ENCODE results near the gene TRAPPC3. TPM values are rescaled to one million over a fixed set of nuclear protein-coding genes. Genes with fewer than 3 reads are reported as not detected.
A peak's percentile ranks its signal among the peaks of the same experiment; 100 is the strongest.

TRAPPC3 gene
- total RNA-seq, 2 experiments from 2014 or later: 51.7 to 52.5 TPM

DNA sequence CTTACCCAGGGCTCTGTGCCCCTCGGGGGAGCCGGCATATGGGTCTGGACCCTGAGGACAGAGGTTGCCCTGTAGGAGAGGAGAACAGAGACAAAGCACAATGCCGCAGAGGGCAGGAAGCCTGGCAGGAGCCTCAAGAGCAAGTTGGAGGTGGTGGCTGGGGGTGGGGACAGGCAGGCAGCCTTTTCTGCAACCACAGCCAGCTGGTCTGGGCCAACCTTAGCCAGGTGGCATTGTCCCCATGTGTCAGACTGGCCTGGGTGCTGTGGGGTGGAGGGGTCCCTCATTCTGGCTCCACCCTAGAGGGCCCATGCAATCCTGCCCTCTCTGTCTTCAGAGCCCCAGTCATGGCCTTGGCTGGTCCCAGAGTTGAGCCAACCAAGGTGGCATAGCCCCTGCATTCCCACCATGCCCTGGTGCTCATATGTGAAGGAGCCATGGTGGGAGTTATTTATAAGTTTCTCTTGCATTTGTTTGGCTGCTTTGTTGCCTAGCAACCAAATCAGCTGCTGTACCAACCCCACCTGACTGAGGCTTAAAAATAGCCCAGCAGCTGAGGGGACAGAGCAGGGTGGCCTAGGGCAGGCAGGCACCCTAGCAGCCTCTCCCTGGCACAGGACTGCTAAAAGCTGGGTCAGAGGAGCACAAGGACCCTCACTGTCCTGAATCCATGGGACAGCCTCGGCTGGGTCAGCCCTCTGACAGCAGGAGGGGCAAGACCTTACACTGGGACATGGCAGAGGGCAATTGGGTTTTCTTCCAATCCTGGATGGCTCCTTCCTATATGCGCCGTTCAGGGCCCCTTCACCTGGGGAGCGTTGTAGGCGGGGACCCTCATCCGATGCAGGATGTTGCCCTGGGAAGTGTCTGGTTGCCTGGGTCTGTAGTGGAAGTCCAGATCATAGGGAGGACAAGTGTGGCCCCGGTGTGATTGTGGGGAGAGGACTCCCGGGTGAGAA is 26.1 kb upstream of the TRAPPC3 start:
- peaks cover 20% of the 10 kb centered on the region for H3K36me3 Mint-ChIP-seq

GRCh38 chr1:36174713-36175112 is 25.4 kb upstream of the TRAPPC3 start:
- ATAC-seq (ENCODE audit: low read depth) (no peak), DNase-seq (no peak)
- POLR2A ChIA-PET: interaction anchor here (0.6 kb wide), 1 partner anchor 402 kb away, joined by 4 read pairs; no protein-coding TSS in a partner anchor
- Mint-ChIP-seq H3K4me3 (no peak overlapping the region), H3K9me3 (no peaks in the 10 kb centered on the region), H3K27ac (no peak overlapping the region), H3K36me3 (peaks cover 17% of the 10 kb centered on the region), H3K4me1 (peaks cover 4% of the 10 kb centered on the region), H3K27me3 (no peaks in the 10 kb centered on the region)

More for the DNA sequence above, 26.1 kb upstream of the TRAPPC3 start:
- POLR2A ChIA-PET: no interaction called here
- H3K4me1 Mint-ChIP-seq: peaks cover 4% of the 10 kb centered on the region
- no peaks in the 10 kb centered on the region for H3K27me3 Mint-ChIP-seq
- ATAC-seq (ENCODE audit: low read depth) (no peak), DNase-seq (no peak)
- no peaks in the 10 kb centered on the region for H3K9me3 Mint-ChIP-seq
- no peak overlapping the region for H3K27ac Mint-ChIP-seq
- no peak overlapping the region for H3K4me3 Mint-ChIP-seq

GRCh38 chr1:36172983-36173382 is 23.7 kb upstream of the TRAPPC3 start:
- no peaks in the 10 kb centered on the region for H3K9me3 Mint-ChIP-seq
- H3K27ac Mint-ChIP-seq: no peak overlapping the region
- H3K27me3 Mint-ChIP-seq: no peaks in the 10 kb centered on the region
- peaks cover 15% of the 10 kb centered on the region for H3K36me3 Mint-ChIP-seq
- POLR2A ChIA-PET: no interaction called here
- H3K4me1 Mint-ChIP-seq: peaks cover 7% of the 10 kb centered on the region
- no peak for ATAC-seq (ENCODE audit: low read depth)
- H3K4me3 Mint-ChIP-seq: no peak overlapping the region
- DNase-seq: no peak

DNA sequence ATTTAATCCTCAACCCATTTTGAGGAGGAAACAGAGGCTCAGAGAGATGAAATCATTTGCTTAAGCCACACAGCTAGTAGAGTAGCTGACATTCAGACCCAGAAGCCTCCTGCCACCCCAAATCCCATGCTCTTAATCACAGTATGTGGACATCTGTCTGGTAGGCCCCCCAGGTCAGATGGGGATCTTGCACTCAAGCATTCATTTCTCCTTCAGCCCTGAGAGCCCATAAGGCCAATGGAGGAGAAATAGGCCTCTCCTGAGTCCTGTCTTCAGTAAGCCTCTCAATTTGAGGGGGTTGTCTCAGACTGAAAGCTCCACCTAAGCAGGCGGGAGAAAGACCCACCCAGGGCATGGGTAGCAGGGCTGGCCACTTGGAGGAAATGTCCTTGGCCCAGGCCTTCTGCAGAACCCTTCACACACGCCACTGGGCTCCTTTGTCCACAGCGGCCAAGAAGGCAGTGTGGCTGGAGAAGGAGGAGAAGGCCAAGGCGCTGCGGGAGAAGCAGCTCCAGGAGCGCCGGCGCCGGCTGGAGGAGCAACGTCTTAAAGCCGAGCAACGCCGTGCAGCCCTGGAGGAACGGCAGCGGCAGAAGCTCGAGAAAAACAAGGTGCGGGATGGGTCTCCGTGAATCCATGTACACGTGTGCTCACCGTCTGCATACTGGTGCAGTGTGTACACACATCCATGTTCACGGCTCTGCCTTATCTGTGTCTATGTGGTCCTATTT is 22.9 kb upstream of the TRAPPC3 start:
- Mint-ChIP-seq H3K4me3 (no peak overlapping the region), H3K27me3 (no peaks in the 10 kb centered on the region), H3K9me3 (no peaks in the 10 kb centered on the region), H3K36me3 (peaks cover 16% of the 10 kb centered on the region), H3K4me1 (peaks cover 7% of the 10 kb centered on the region), H3K27ac (no peak overlapping the region)
- no peak for ATAC-seq (ENCODE audit: low read depth)
- no peak for DNase-seq
- POLR2A ChIA-PET: no interaction called here

DNA sequence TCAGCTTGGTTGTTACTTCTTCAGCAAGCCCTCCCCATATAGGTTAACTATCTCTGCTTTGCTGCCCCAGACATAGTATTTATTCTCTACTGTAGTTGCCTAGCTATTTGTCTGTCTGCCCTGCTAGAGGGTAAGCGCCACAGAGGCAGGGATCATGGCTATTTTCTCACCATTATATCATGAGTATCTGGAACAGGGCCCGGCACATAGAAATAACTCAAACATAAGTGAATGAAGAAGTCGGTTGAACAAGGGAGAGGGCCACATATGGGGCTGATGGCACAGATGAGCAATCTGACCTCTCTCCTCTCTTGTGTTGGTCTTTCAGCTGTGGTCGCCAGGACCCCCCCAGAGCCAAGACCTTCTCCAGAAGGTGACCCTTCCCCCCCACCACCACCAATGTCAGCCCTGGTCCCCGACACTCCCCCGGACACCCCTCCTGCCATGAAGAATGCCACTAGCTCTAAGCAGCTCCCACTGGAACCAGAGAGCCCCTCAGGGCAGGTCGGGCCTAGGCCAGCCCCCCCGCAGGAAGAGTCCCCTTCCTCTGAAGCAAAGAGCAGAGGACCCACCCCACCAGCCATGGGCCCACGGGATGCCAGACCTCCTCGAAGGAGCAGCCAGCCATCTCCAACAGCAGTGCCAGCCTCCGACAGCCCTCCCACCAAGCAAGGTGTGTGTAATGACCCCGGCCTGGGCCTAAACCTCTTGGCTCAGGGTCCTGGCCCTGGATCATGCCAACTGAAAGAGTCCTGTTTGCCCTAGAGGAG is 21.5 kb upstream of the TRAPPC3 start:
- H3K9me3 Mint-ChIP-seq: no peaks in the 10 kb centered on the region
- peak overlapping the region; percentile 19 for H3K27ac Mint-ChIP-seq
- peaks cover 22% of the 10 kb centered on the region for H3K36me3 Mint-ChIP-seq
- ATAC-seq (ENCODE audit: low read depth) (no peak), DNase-seq (no peak)
- no peaks in the 10 kb centered on the region for H3K27me3 Mint-ChIP-seq
- POLR2A ChIA-PET: interaction anchor here (0.7 to 1.7 kb wide), 3 partner anchors 9 to 17 kb away, joined by 3 to 5 read pairs (median 4); no protein-coding TSS in a partner anchor
- H3K4me1 Mint-ChIP-seq: peaks cover 15% of the 10 kb centered on the region
- H3K4me3 Mint-ChIP-seq: no peak overlapping the region

- peaks cover 22% of the 10 kb centered on the region for H3K4me1 Mint-ChIP-seq
- no peaks in the 10 kb centered on the region for H3K27me3 Mint-ChIP-seq
- no peak overlapping the region for H3K4me3 Mint-ChIP-seq
- DNase-seq (no peak), ATAC-seq (ENCODE audit: low read depth) (no peak)
- H3K36me3 Mint-ChIP-seq: peaks cover 20% of the 10 kb centered on the region
- no peaks in the 10 kb centered on the region for H3K9me3 Mint-ChIP-seq
- H3K27ac Mint-ChIP-seq: no peak overlapping the region
- POLR2A ChIA-PET: interaction anchor here (1.3 to 1.7 kb wide), 2 partner anchors 11 to 12 kb away, joined by 4 to 7 read pairs; partner anchors contain the start of gene MAP7D1
Observed at GRCh38 chr1:36168514-36168913, 19.2 kb upstream of the TRAPPC3 start.

DNA sequence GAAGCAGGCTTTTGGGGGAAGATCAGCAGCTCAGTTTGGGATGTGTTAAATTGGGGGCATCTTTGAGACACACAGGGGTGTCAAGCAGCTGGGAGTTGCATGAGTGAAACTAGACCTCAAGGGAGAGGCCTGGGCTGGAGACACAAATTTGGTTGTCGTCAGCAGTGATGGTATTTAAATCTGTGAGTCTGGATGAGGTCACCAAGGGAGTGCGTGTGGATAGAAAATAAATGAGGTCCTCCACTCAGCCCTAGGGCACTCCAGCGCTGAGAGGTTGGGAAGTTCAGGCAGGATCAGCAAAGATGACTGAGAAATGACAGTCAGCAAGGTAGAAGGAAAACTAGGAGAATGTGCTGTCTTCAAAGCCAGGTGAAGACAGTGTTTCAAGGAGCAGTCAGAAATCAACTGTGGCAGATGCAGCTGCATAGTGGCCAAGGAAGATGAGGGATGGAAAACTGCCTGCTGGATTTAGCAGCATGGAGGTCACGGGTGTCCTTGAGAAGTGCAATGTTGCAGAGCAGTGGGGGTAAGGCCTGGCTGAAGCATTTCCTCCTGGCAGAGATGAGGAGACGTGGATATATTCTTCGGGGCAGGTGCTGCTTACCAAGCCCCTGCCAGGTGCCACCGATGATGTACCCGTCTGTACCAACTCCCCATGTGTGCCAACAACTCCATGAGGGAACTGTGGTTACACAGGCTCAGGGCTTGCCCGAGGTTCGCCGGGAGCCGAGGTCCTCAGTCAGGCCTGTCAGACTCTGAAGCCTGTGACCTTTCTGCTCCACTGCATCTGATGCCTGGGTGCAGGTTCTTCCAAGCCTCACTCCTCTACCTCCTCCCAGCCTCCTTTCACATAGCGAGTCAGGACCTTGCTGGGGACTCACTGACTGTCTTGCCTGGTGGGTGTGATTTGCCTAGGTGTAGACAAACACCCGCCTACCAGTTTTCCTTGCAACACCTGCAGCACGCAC is 17.9 kb upstream of the TRAPPC3 start:
- ATAC-seq (ENCODE audit: low read depth) (no peak), DNase-seq (no peak)
- H3K9me3 Mint-ChIP-seq: no peaks in the 10 kb centered on the region
- peaks cover 34% of the 10 kb centered on the region for H3K4me1 Mint-ChIP-seq
- no peak overlapping the region for H3K4me3 Mint-ChIP-seq
- POLR2A ChIA-PET: no interaction called here
- H3K27ac Mint-ChIP-seq: peak overlapping the region; percentile 33
- peaks cover 16% of the 10 kb centered on the region for H3K36me3 Mint-ChIP-seq
- no peaks in the 10 kb centered on the region for H3K27me3 Mint-ChIP-seq

DNA sequence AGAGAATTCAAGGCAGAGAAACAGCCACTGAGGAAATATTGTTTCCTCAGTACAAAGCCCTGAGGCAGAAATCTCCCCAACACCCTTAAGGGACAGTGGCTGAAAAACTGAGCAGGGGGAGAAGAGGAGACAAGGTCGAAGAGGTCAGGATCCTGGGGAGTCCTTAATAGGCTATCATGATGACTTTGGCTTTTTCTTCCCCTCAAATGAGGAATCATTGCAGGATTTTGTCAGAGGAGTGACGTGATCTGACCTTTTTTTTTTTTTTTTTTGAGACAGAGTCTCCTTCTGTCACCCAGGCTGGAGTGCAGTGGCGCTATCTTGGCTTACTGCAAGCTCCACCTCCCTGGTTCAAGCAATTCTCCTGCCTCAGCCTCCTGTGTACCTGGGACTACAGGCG is 16.9 kb upstream of the TRAPPC3 start:
- Mint-ChIP-seq H3K9me3 (no peaks in the 10 kb centered on the region), H3K36me3 (peaks cover 22% of the 10 kb centered on the region), H3K4me1 (peaks cover 44% of the 10 kb centered on the region), H3K27ac (peak overlapping the region; percentile 55), H3K4me3 (no peak overlapping the region), H3K27me3 (no peaks in the 10 kb centered on the region)
- DNase-seq (no peak), ATAC-seq (ENCODE audit: low read depth) (no peak)
- POLR2A ChIA-PET: interaction anchor here (2.3 kb wide), 1 partner anchor 10 kb away, joined by 8 read pairs; the partner anchor contains the start of gene MAP7D1

- Mint-ChIP-seq H3K4me3 (no peak overlapping the region), H3K9me3 (no peaks in the 10 kb centered on the region), H3K27ac (no peak overlapping the region), H3K27me3 (no peaks in the 10 kb centered on the region), H3K4me1 (peaks cover 50% of the 10 kb centered on the region), H3K36me3 (peaks cover 22% of the 10 kb centered on the region)
- no peak for DNase-seq
- no peak for ATAC-seq (ENCODE audit: low read depth)
- POLR2A ChIA-PET: interaction anchor here (2.3 kb wide), 1 partner anchor 9 kb away, joined by 8 read pairs; the partner anchor contains the start of gene MAP7D1
Observed at GRCh38 chr1:36165145-36165544, 15.9 kb upstream of the TRAPPC3 start.

GRCh38 chr1:36164361-36164760 is 15.1 kb upstream of the TRAPPC3 start:
- Mint-ChIP-seq H3K36me3 (peaks cover 24% of the 10 kb centered on the region), H3K27ac (peak overlapping the region; percentile 46), H3K4me1 (peaks cover 57% of the 10 kb centered on the region), H3K4me3 (no peak overlapping the region), H3K9me3 (no peaks in the 10 kb centered on the region), H3K27me3 (no peaks in the 10 kb centered on the region)
- DNase-seq (no peak), ATAC-seq (ENCODE audit: low read depth) (no peak)
- POLR2A ChIA-PET: interaction anchor here (0.7 to 5.5 kb wide), 3 partner anchors 8 to 19 kb away, joined by 4 to 98 read pairs (median 8); partner anchors contain the start of genes MAP7D1 and TRAPPC3

DNA sequence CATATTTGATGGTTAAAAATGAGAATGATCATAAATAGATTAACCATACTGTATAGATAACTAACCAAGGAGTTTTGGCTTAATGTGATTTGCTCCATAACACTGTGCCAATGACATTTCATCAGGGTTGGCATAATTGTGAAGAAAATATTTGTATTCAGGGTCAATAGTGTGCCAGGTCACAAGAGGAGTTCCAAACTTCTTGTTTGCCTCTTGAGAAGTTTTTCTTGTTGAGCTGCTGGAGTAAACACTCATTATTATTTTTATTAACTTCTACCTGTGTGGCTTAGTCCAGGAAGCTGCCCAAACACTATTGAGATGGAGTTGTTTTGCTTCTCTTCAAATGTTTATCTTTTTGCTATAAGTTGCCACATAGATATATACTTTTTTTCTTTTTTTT is 14.1 kb upstream of the TRAPPC3 start:
- H3K9me3 Mint-ChIP-seq: no peaks in the 10 kb centered on the region
- no peaks in the 10 kb centered on the region for H3K27me3 Mint-ChIP-seq
- peaks cover 28% of the 10 kb centered on the region for H3K36me3 Mint-ChIP-seq
- POLR2A ChIA-PET: interaction anchor here (0.6 to 5.5 kb wide), 7 partner anchors 8 to 60 kb away, joined by 3 to 98 read pairs (median 4); partner anchors contain the start of genes MAP7D1 and TRAPPC3
- no peak overlapping the region for H3K27ac Mint-ChIP-seq
- no peak overlapping the region for H3K4me3 Mint-ChIP-seq
- peaks cover 63% of the 10 kb centered on the region for H3K4me1 Mint-ChIP-seq
- ATAC-seq (ENCODE audit: low read depth): no peak
- no peak for DNase-seq

All from activated naive CD8-positive, alpha-beta T cell treated with anti-CD3 and anti-CD28 coated beads, Interleukin-2, amount 10 ng/mL, durations not matched to agents 7 days and 5 days (primary cell).